Middle frontal gyrus (tissue), 1 donor: ENCODE results near the gene LRRC47.

ENCODE experiments used
- DNase-seq: peaks from one replicate; pipeline ENCODE4 v3.0.0-alpha.2; 2015; ENCODE audit warnings: low spot score; ENCODE audit errors: extremely low spot score

The LRRC47 gene

GRCh38 chr1:3772715-3773571 lies 23.4 kb downstream of the LRRC47 start, which contains the start of gene SMIM1:
Gene SMIM1 (plus strand): TSS chr1:3772749. CDS start chr1:3775374, 2,625 bp downstream.
- DNase-seq, result no peak

- no peak for DNase-seq
These were observed 24.1 kb downstream of the LRRC47 start for GRCh38 chr1:3772027-3772714.

- no peak for DNase-seq
These were observed 24.9 kb downstream of the LRRC47 start for GRCh38 chr1:3771108-3772026.

GRCh38 chr1:3770047-3770765 lies 26.1 kb downstream of the LRRC47 start:
- DNase-seq, result no peak

- DNase-seq, result no peak
These were observed 27.4 kb downstream of the LRRC47 start for GRCh38 chr1:3768811-3769390.

- no peak for DNase-seq
These were observed 28.9 kb downstream of the LRRC47 start for GRCh38 chr1:3767328-3767925.

- DNase-seq, result no peak
These were observed 32.8 kb downstream of the LRRC47 start for GRCh38 chr1:3763351-3764125.

- no peak for DNase-seq
These were observed 33.4 kb downstream of the LRRC47 start for GRCh38 chr1:3762873-3763228.

- DNase-seq, result no peak
These were observed 34.0 kb downstream of the LRRC47 start for GRCh38 chr1:3762151-3762872.

GRCh38 chr1:3761296-3762010 lies 34.8 kb downstream of the LRRC47 start:
- no peak for DNase-seq

GRCh38 chr1:3759796-3760195 lies 36.5 kb downstream of the LRRC47 start:
- DNase-seq, result no peak

GRCh38 chr1:3759164-3759563 lies 37.1 kb downstream of the LRRC47 start:
- no peak for DNase-seq

- no peak for DNase-seq
These were observed 39.9 kb downstream of the LRRC47 start for GRCh38 chr1:3756394-3756793.

- DNase-seq, result no peak
These were observed 42.4 kb downstream of the LRRC47 start for GRCh38 chr1:3753656-3754454.

- no peak for DNase-seq
These were observed 43.8 kb downstream of the LRRC47 start, which contains the start of gene CCDC27 for GRCh38 chr1:3752400-3752945. Gene CCDC27 (plus strand): TSS chr1:3752450. CDS start chr1:3752482, 32 bp downstream.

GRCh38 chr1:3750741-3751140 lies 45.6 kb downstream of the LRRC47 start:
- no peak for DNase-seq

GRCh38 chr1:3749512-3749911 lies 46.8 kb downstream of the LRRC47 start:
- DNase-seq, result no peak
